PC-3 (cell line): ENCODE data around the gene ERCC8. TPM values are rescaled to one million over a fixed set of nuclear protein-coding genes. Genes with fewer than 3 reads are reported as not detected.

Experiments used
- ATAC-seq: fragments of 200-7000 bp; cut with Tn5 transposase; 2 replicates; pipeline ENCODE4 v1.9.1; 2020; ENCODE audit warnings: mild to moderate bottlenecking, moderate library complexity
- BruUV-seq: library from RNA; stranded (reverse); fragments of 400-500 nt; replicated peaks from 2 replicates; lab custom pipeline; 2021; lab: Mats Ljungman, UMichigan
- CTCF ChIA-PET: fragments of 300-600 bp; sonication (Branson Sonifier 250); formaldehyde crosslinking; loops from one replicate; lab custom pipeline; 2022; ENCODE audit warnings: antibody characterized with exemption; lab: Charles Lee
- POLR2A ChIA-PET: fragments of 300-600 bp; sonication (Branson Sonifier 250); formaldehyde crosslinking; loops from one replicate; lab custom pipeline; 2022; ENCODE audit warnings: antibody characterized with exemption; ENCODE audit not compliant: unreplicated experiment; lab: Charles Lee
- DNase-seq: peaks from one replicate; pipeline ENCODE4 v3.0.0-alpha.2; 2015
- H2AFZ ChIP-seq: fragments of 300-600 bp; sonication (generic); 2 replicates; pipeline ENCODE4 v1.6.0; 2016; ENCODE audit warnings: antibody characterized with exemption, low read length
- H3F3A ChIP-seq: fragments of 300-600 bp; sonication (generic); one replicate; pipeline ENCODE4 v1.6.0; 2017; ENCODE audit warnings: antibody characterized with exemption, low read length, control low read depth, mild to moderate bottlenecking; ENCODE audit not compliant: unreplicated experiment
- H3K27ac ChIP-seq: fragments of 300-600 bp; sonication (generic); 2 replicates; pipeline ENCODE4 v1.5.1; 2016; ENCODE audit warnings: mild to moderate bottlenecking, low read length
- H3K27me3 ChIP-seq: fragments of 300-600 bp; sonication (generic); 2 replicates; pipeline ENCODE4 v1.6.1; 2016; ENCODE audit warnings: low read length, mixed read lengths
- H3K36me3 ChIP-seq: fragments of 300-600 bp; sonication (generic); 2 replicates; pipeline ENCODE4 v1.6.1; 2016; ENCODE audit warnings: low read depth, mixed run types, low read length, mixed read lengths
- H3K4me1 ChIP-seq: fragments of 300-600 bp; sonication (generic); 2 replicates; pipeline ENCODE4 v1.5.1; 2016; ENCODE audit warnings: low read length; ENCODE audit not compliant: insufficient read depth
- H3K4me2 ChIP-seq: fragments of 300-600 bp; sonication (generic); 2 replicates; pipeline ENCODE4 v1.6.0; 2016; ENCODE audit warnings: low read length
- H3K4me3 ChIP-seq: fragments of 300-600 bp; sonication (generic); 2 replicates; pipeline ENCODE4 v1.5.1; 2016; ENCODE audit warnings: mild to moderate bottlenecking, low read length, mixed read lengths
- H3K79me2 ChIP-seq: fragments of 300-600 bp; sonication (generic); 2 replicates; pipeline ENCODE4 v1.6.1; 2017; ENCODE audit warnings: low read length, mixed read lengths
- H3K9ac ChIP-seq: fragments of 300-600 bp; sonication (generic); 2 replicates; pipeline ENCODE4 v1.6.0; 2016; ENCODE audit warnings: mild to moderate bottlenecking, low read length
- H3K9me2 ChIP-seq: fragments of 300-600 bp; sonication (generic); replicated peaks from 2 replicates; pipeline ENCODE4 v1.6.1; 2016; ENCODE audit warnings: mixed run types, low read length, mixed read lengths
- H3K9me3 ChIP-seq: fragments of 300-600 bp; sonication (generic); 2 replicates; pipeline ENCODE4 v1.6.1; 2016; ENCODE audit warnings: low read length, mixed read lengths
- H4K20me1 ChIP-seq: fragments of 300-600 bp; sonication (generic); 2 replicates; pipeline ENCODE4 v1.6.1; 2016; ENCODE audit warnings: low read length, mixed read lengths
- CTCF ChIP-seq: fragments of 300-600 bp; sonication (generic); conservative IDR thresholded peaks from 2 replicates; pipeline ENCODE4 v1.5.1; 2017; ENCODE audit warnings: antibody characterized with exemption, low read depth, mild to moderate bottlenecking, low read length
- EZH2 ChIP-seq: fragments of 300-600 bp; sonication (generic); IDR thresholded peaks from one replicate; pipeline ENCODE4 v1.6.1; 2017; ENCODE audit warnings: antibody characterized with exemption, mild to moderate bottlenecking, low read length; ENCODE audit not compliant: unreplicated experiment
- EZH2phosphoT487 ChIP-seq: fragments of 300-600 bp; sonication (generic); IDR thresholded peaks from 2 replicates; pipeline ENCODE4 v1.6.1; 2018; ENCODE audit warnings: mild to moderate bottlenecking, antibody characterized with exemption, low read length, borderline replicate concordance
- intact Hi-C: fragments of 100-400 bp; cut with micrococcal nuclease; formaldehyde crosslinking; loops from 2 replicates; pipeline ENCODE4 v1.9.0; 2023
- total RNA-seq: library from RNA; depleted of rRNA; stranded (reverse); fragments of >200 nt; gene quantifications from 2 replicates; pipeline ENCODE4 v1.2.3, GENCODE V29; 2014

The ERCC8 gene
- total RNA-seq, 1 experiment from 2014 or later = 2.1 TPM

DNA sequence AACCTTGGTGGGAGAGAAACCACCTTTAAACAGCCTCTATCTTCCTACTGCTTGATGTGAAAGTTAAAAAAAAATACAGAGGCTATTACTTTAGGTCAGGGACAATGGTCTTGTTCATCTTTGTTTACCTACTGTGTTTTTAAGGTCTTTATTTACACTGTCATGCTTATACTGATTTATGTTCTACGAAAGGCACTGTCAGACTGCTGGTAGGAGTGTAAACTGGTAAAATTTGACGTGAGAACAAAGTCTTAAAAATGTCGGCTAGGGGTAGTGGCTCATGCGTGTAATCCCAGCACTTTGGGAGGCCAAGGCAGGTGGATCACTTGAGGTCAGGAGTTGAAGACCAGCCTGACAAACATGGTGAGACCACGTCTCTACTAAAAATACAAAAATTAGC is 58.7 kb downstream of the ERCC8 start:
- no TSS peak for BruUV-seq

GRCh38 chr5:60883229-60883628 is 61.6 kb downstream of the ERCC8 start:
- ChIA-PET POLR2A (no interaction called here), CTCF (no interaction called here)
- H3K4me2 ChIP-seq = no peak overlapping the region
- no peaks in the 10 kb centered on the region for H3K4me1 ChIP-seq
- no peaks in the 10 kb centered on the region for H3K27me3 ChIP-seq
- no peak overlapping the region for H3K9ac ChIP-seq
- no peaks in the 10 kb centered on the region for H3K9me3 ChIP-seq
- H3K9me2 ChIP-seq = no peaks in the 10 kb centered on the region
- TF ChIP-seq EZH2 = no peak
- peak; percentile 39; the same call in 1 of the 2 replicates for TF ChIP-seq CTCF
- no peak for TF ChIP-seq EZH2phosphoT487
- H3K4me3 ChIP-seq = no peak overlapping the region
- ATAC-seq = no peak
- H3K79me2 ChIP-seq = no peaks in the 10 kb centered on the region
- H3K27ac ChIP-seq = no peak overlapping the region
- intact Hi-C loops = loop anchor here (1.0 kb wide), 1 partner anchor 205 kb away; no protein-coding TSS in a partner anchor
- BruUV-seq = no TSS peak
- no peaks in the 10 kb centered on the region for H3F3A ChIP-seq
- H3K36me3 ChIP-seq = no peaks in the 10 kb centered on the region
- no peaks in the 10 kb centered on the region for H4K20me1 ChIP-seq
- DNase-seq = peak; percentile 11
- no peak overlapping the region for H2AFZ ChIP-seq

More for the DNA sequence above, 58.7 kb downstream of the ERCC8 start:
- DNase-seq (no peak), ATAC-seq (no peak)
- no peaks in the 10 kb centered on the region for H3K9me2 ChIP-seq
- H3K27ac ChIP-seq = no peak overlapping the region
- H3K79me2 ChIP-seq = no peaks in the 10 kb centered on the region
- no peak overlapping the region for H2AFZ ChIP-seq
- ChIA-PET POLR2A (no interaction called here), CTCF (no interaction called here)
- no peaks in the 10 kb centered on the region for H3K4me1 ChIP-seq
- no peaks in the 10 kb centered on the region for H3K27me3 ChIP-seq
- H3F3A ChIP-seq = no peaks in the 10 kb centered on the region
- no peak for TF ChIP-seq CTCF
- TF ChIP-seq EZH2 = no peak
- no peak for TF ChIP-seq EZH2phosphoT487
- H4K20me1 ChIP-seq = no peaks in the 10 kb centered on the region
- H3K4me2 ChIP-seq = no peak overlapping the region
- intact Hi-C loops = no loop called here
- no peak overlapping the region for H3K9ac ChIP-seq
- H3K4me3 ChIP-seq = no peak overlapping the region
- H3K36me3 ChIP-seq = no peaks in the 10 kb centered on the region
- H3K9me3 ChIP-seq = no peaks in the 10 kb centered on the region

GRCh38 chr5:60872892-60873291 is 72.0 kb downstream of the ERCC8 start:
- TF ChIP-seq EZH2 (no peak), CTCF (no peak), EZH2phosphoT487 (no peak)
- Histone ChIP-seq H3K9ac (no peak overlapping the region), H3K4me3 (no peak overlapping the region), H3K27ac (no peak overlapping the region), H3K79me2 (no peaks in the 10 kb centered on the region), H2AFZ (no peak overlapping the region), H3K9me3 (no peaks in the 10 kb centered on the region), H3K4me1 (no peaks in the 10 kb centered on the region), H4K20me1 (no peaks in the 10 kb centered on the region), H3K9me2 (no peaks in the 10 kb centered on the region), H3F3A (no peaks in the 10 kb centered on the region), H3K36me3 (no peaks in the 10 kb centered on the region), H3K4me2 (no peak overlapping the region), H3K27me3 (no peaks in the 10 kb centered on the region)
- no peak for ATAC-seq
- ChIA-PET CTCF (no interaction called here), POLR2A (no interaction called here)
- BruUV-seq = no TSS peak
- intact Hi-C loops = no loop called here
- no peak for DNase-seq
